ENCODE measurements around the gene PIM2.

PIM2 gene

DNA sequence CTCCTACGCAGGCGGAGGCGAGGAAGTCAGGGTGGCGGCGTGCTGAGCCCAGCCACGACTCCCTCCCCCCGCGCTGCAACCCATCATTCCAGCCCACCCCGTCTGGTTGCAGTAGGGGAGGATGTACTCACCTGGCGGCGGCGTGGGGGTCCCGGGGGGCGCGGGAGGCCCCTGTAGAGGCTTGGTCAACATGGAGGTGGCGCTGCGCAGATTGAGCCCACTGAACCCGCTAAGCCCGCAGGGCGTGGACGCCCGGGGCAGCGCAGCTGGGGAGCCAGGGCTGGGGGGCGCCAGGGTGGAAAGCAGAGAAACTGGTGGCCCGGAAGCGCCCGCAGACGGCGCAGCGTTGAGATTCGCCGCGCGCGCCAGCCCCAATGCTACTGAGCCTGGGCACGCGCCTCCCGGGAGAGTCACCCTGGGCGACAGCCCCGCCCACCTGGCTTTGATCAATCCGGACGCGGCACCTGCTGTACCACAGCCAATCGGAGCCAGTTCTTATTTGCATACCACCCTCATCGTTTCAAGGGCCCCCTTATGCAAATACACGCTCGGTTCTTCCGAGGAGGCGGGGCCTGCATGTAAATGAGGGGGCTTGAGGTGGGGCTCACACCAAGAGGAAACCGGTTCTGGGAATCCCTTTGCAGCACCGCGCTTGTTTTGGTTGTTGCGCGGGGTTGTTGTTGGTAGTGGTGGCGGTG lies at the start of gene PIM2:
Gene PIM2 (minus strand): TSS at position 382 of the 698 bp plus-strand sequence. CDS start 190 bp downstream, at position 192.
- peak; percentile 86 to 90 for DNase-seq

DNA sequence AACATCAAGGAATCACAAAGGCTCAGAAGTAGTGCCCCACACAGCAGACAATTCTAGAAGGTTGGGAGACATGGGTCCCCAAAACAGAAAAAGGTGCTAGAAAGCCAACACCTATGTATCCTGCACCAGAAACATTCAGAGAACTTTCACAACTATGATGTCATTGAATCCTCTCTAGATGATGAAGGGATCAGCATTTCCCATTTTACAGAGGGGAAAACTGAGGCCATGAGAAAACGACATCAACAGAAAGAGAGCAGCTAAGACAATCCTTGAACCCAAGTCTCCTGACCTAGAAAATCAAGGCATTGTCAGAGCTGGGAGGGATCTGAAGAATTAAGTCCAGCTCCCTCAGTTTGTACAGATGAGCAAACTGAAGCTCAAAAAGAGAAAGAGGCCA lies 49.6 kb upstream of the PIM2 start:
- DNase-seq = no peak

DNA sequence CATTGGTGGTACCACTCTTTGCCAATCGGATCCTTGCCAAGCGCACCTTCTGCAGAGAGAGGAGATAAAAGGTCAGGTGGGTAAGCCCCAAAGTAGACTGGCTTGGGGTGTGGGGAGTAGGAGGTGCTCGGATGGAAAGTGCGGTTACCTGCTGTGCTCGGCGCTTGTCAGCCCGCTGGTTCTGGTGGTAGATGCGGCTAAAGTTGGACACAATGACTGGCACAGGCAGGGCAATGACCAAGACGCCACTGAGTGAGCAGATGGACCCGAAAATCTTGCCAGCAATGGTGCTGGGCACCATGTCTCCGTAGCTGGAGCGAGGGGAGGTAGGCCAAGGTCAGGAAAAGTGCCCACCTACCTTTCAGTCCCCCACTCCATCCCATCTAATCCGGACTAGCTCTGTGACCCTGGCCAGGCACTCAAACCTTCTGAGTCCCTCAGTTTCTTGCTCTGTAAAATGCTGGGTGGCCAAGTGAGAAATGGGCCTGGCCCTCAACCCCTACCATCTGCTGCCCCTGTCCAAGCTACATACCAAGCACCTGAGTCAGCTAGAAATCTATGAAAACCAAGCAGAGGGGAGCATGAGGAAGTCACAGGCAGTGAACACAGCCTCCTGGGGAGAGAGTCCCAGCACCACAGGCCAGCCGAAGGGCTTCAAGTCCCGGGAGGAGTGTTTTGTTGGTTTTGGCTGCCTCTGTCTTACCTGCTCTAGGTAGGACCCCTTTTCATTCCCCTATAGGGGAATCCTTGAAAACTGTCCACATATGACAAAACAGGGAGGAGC lies 48.2 kb upstream of the PIM2 start:
- DNase-seq = no peak

DNA sequence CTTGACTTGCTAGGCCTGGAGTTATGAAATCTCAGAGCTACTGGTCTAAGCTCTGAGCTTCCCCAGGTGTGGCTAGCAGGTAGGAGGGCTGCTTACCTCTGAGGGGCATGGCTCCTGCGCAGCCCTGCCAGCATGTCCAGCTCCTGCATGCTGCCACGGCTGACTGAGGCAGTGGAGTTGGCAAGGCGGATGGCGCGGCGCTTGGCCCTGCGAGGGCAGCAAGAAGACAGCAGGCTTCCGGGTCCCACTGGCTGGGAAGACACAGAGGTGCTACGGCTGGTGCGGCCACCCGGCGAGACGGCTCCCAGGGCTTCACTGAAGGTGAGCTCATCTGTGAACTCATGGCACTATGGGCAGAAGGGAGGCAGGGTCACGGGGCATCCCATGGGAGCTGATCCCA lies 47.1 kb upstream of the PIM2 start:
- DNase-seq = no peak

DNA sequence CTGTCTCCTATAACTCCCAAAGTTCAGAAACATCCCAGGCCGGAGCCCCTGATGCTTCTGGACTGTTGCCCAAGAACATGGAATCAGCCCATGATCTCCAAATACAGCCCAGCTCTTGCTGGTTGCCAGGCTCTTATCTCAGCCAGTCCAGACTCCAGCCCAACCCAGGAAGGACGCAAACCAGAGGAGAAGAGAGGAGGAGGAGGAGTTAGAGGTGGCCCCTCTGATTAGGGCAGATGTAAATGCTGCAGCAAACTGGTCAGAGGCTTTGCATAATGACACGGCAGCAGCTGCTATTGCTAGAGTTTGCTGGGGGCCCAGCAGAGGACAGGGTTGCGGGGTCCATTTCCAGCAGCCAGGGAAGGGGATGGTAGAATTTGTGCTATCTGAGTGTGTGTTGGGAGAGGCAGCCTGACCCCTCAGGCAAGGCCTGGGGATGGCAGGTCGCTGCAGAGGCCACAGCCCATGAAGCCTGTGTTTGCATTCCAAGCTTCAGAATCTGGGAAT lies 42.8 kb upstream of the PIM2 start:
- no peak for DNase-seq

DNA sequence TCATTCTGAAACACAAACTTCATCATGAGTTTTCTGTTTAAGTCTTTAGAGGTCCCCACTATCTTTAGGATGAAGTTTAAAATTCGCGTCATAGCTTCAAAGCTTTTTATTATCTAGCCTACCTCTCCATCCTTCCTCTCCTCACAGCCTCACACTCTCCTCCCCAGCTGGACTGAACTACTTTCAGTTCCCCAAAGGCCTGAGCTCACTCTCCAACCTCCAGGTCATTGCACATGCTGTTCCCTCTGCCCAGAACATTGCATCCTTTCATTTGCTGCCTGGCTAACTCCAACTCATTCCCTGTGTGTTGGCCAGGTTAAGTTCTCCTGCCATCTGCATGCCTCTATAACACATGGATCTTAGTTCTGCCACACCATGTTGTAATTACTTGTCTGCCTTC lies 41.5 kb upstream of the PIM2 start:
- DNase-seq = no peak

DNA sequence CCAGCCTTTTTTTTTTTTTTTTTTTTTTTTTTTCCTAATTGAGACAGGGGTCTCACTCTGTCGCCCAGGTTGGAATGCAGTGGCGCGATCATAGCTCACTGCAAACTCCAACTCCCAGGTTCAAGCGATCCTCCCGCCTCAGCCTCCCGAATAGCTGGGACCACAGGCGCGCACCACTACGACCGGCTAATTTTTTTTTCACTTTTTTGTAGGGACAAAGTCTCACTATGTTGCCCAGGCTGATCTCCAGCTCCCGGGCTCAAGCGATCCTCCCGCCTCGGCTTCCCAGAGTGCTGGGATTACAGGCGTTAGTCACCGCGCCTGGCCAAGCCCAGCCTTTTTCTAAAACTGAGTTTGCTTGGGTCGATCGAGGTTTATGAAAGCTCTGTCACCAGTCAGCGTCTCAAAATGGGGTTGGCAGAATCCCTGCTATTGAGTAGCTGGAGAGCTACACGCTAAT lies 39.8 kb upstream of the PIM2 start:
- peak in 1 of 2 experiments; percentile 3 for DNase-seq

DNA sequence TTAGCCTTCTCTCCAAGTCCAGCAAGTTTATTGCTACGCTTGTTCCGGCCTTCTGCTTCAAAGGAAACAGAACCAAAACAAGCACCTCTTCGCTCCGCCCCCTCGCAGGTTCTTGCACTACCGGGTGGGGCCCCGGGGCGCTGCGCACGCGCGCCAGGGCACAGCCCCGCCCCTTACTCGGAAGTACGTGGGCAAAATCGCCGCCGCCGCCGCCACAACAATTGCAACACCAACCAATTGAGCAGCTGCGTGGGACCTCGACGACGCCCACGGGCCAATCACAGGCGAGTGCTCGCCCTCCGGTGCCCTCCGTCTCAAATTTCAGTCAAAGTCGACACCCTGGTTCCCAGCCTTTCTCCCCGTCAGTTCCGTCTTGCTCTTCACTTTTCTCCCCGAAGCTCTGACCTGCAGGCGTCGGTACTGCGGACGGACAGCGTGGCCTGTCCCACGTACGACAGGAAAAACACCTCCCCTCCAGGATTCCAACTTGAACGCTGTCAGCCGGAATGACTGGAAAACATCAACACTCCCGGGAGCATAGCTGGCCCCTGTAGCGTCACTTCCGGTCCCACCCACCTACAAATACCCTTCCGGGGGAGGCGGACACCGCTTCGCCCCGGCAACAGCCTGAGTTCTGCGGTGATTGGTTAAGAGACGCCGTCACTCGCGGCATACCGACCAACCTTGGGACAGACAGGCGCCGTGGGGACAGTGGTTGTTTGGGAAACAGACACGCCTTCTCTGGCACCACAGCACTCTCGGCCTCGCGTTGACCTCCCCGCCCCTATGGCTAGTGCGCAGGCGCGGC lies 39.2 kb upstream of the PIM2 start:
- peak; percentile 87 to 93 for DNase-seq

DNA sequence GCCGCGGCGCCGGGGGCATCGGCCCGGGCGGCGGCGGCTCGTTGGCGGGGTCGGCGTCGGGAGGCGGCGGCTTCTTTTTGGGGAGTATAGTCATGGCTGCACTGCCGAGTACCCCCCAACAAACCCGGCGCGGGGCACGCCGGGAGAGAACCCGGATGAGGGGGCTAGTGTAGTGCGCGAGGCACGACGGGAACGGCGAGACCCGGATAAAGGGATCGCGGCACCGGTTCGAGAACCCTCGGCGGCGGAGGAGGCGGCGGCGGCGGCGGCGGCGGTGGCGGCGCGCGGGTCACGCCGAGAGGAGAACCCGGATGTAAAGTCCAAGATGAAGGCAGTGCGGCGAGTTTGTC lies 38.6 kb upstream of the PIM2 start, which contains the start of gene OTUD5:
Gene OTUD5 (minus strand): TSS at position 131 of the 350 bp plus-strand sequence. CDS start 37 bp downstream, at position 94.
- peak; percentile 18 to 48 for DNase-seq

DNA sequence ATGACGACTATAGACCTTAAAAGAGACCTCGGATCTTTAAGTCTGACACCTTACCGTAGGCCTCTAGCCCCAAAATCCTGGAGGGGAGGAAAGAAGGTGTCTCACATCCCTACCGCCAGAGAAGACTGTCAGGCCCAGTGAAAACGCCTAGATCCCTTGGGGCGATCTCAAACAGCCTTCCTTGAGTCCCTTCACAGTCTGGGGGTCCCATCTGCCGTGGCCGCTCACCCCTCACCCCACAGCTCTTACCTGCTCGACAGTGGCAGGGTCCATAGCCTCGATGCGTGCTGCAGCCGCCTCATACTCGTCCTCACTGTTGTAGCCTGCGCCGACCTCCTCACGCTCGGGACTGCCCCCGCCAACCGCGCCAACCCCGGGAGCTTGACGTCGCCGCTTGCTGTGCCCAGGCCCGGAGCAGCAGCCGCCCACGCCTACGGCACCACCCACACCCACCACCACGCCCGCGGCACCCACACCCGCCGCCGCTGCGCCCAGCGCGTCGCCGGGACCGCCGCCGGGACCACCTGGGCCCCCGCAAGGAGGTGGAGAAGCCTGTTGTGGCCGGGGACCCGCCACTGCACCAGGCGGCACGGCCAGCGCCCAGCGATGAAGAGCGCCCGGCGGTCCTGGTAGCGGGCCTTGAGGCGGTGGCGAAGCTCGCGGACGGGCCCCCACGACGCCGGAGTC lies 38.0 kb upstream of the PIM2 start:
- DNase-seq = no peak

DNA sequence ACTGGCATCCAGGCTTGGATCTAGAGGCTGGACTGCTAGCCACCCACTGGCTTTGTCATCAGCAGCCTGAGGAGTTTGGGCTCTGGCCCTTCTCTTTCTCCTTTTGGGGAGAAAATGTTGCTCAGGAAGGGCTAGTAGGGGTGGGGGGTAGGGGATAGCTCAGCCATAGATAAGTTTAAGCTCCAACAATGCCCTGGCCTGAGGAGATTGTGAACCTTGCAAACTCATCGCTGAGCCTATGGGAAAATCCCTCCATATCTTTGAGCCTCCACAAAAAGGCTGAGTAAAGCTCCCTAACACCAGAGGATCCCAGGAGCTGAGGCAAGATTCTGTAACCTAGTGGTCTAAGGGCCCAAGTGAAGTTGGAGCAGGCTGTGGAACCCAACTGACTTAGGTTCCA lies 29.8 kb upstream of the PIM2 start:
- no peak for DNase-seq

DNA sequence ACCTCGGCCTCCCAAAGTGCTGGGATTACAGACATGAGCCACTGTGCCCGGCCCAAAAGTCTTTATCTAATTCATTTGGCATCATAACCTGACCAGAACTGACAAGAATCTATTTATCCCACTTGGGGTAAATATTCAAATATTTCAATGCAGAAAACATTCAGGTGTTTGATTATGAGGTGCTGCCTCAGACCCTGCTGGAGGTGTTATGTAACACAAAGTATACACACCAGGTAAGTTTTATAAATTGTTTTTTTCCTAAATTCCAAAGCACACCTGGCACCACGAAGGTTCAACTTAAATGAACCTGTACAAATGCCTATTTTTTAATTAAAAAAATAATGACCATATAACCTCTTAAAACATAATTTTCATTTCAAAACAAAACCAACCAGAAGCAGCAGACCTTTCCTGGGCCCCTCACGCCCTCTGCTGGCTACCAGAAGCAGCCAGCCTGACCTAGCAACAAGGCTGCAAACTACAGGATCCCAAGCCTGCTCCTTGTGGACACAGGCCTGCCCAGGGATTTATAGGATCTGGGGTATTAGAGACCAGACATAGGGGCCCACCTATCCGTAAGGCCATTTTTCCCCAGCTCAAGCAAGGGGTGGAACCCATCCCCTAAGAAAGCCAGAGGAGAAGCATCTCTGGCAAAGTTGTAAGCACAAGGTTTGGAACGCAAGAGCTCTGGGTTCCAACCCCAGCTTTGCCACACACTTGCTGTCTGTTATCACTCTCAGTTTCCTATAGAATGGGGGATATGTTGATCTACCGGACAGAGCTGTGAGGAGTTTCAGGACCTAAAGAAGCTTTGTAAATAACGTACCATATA lies 26.9 kb upstream of the PIM2 start:
- peak in 1 of 2 experiments; percentile 1 for DNase-seq

DNA sequence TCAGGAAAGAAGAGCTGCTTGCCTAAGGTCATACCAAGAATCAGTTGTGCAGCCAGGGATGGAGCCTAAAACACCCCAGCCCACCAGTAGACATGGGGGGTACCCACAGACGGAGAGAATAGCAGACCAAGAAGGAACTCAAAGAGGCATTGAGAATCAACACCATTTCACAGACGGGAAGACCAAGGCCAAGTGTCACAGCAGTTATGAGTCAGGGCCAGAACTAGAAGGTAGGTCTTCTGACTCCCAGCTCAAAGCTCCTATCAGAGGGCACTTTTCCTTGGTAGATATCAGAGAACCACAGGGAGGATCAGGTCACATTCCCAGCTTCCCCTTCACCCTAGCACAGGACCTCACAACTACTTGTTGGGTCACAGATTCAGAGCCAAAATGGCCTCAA lies 24.1 kb upstream of the PIM2 start:
- no peak for DNase-seq

DNA sequence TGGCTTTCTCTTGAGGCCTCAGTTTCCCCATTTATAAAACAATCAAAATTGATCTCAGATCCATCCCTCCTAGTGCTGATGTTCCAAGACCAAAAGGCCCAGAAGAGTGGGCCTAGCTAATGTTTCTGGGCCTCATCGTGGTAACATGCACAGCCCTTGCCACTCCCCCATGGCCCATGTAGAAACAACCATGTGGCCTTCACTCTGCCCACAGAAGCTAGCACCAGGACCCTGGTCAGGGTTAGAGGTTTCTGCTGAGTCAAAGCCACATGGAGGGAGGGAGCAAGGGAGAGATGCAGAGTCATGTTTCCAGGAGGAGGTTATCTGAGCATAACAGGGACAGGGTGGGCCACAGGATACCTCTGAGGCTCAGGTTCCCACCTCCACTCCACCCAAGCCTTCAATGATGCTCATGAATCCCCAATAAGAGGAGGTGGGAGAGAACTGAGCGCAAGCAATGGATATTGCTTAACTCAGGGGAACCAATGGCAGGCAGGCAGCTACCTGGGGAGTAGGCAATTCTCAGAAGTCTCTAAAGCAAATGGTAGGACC lies 21.7 kb upstream of the PIM2 start:
- DNase-seq = no peak

DNA sequence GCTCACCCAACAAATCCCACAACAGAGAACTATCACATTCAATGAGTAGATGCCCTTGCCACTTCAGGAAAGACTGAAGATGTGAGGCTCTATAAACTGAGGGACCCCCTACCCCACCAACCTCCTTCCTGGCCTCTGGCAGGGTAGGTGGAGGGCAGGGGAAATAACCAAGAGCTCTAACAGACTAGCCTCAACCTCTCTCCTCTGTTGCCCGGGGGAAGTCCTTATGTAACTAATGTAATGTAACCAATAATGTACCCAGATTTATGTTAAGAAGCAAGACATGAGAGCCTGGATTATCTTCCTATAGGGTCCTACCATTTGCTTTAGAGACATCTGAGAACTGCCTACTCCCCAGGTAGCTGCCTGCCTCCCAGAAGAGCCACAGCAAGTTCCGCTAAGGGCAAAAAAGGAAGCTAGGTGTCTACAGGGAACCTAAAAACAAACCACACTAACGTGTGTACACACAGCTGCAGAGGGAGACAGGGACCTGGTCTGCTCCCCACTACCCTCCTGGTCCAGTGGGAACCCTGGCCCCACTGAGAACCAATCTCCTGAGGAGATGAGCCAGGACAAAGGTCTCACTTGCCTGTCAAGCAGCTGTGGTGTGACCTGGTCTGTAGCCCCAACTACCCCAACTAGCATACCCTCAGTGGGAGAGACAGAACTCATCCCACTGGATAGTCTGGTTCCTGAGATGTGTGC lies 20.9 kb upstream of the PIM2 start:
- no peak for DNase-seq

DNA sequence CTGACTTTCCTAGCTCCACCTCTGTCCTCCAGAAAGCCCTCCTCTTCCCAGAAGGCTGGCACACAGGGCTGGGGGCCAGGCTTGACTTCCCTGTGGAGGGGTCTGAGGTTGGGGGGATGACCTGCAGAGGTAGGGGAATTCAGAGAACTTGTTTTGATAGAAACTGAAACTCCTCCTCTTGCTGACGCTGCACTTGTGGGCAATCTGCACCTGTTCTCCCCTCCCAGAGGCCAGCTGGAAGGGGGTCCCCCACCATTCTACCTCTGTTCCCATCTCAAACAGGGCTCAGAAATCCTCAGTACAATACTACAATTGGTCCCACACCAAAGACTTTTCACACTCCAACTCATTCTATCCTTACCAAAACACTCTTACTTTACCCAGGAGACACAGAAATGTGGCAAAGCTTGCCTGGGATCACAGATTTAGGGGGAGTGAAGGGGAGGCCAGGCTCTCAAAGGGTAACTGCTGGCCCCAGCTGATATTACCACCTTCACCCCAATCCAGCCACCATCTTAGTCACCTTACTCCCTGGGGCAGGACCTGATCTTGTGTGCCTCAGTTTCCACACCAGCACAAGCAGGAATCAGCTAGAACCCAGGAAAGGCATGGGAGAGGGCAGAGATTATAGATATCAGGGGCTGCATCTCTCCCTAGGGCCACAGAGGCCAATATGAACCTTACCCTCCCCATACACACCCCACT lies 20.0 kb upstream of the PIM2 start:
- DNase-seq = no peak

DNA sequence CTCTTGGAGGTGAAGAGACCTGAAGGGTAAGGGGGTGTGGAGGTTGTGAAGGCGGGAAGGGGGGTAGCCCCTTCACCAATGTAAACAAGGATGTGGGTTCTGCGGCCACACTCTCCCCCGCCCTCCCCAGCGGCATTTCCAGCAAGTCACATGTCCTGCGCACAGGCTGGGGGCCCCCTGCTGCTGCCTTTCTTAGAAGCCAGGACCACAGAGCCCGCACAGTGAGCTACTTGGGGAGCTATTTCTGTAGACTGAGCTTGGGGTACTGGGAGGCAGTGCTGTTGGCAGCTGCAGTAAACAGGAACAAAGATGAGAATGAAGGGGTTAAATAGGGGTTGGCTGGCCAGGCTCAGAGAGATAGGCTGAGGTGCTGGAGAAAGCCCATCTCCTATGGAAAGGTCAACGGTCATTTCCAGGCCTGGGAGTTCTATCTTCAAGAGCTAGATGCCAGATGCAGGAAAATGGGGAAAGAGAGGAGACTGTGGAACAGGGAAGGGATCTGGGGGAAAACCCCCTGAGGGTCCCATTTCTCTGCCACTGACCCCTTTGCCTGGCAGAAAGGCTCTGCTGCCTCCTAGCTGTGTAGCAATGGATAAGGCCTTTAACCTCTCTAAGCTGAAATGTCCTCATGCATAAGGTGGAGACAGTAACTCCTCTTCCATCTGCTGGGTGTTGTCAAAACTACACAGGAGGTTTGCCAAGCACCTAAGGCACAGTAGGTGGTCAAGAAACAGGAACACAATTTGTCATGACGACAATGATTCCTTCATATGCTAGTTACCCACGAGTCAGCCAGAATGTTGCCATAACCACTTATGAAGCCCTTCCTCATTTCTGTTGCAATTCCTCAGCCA lies 18.5 kb upstream of the PIM2 start:
- DNase-seq = no peak

DNA sequence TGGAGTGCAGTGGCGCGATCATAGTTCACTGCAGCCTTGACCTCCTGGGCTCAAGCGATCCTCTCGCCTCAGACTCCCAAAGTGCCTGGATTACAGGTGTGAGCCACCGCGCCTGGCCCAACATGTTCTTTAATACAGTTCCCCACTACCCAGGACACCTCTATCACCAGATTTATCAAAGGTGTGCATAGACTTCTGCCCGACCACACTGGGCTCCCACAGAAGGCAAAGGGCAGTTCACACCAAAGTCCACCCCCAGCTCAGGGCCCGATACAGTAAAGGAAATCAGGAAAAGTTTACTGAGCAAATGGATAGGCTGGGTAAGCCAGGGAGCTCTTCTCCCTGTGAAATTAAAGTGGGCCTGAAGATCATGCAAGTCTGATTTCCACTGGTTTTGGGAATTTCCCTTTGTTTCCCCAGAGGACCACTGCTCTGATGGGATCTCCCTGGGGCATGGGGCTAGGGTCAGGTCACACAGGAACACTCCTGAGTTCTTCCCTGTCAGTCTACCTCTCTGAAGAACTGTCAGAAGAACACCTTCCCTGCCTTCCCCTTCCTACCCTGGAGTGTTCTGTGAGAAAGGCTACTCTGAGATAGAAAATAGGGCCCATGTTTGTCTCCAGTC lies 17.7 kb upstream of the PIM2 start:
- DNase-seq = no peak

DNA sequence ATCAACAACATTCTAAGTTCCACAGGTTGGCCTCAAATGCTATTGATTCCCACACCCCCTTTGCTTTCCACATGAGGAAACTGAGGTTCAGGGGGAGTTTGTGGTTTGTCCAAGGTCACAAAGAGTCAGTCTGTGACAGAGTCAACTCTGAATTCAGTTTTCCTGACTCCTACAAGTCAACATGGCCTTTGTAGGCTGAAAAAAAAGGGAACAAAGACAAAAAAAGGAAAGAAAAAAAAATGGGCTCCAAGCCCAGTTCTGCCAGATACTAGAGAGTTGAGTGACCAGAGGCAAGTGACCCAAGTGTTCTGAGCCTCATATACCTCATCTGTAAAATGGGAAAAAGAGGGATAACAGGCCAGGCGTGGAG lies 16.5 kb upstream of the PIM2 start:
- no peak for DNase-seq
